HepG2 (cell line): ENCODE results near the gene PBOV1. TPM values are rescaled to one million over a fixed set of nuclear protein-coding genes. Genes with fewer than 3 reads are reported as not detected.

Experiments
- ATF6 ChIP-seq: sonication (generic); formaldehyde crosslinking; conservative IDR thresholded peaks from 2 replicates; pipeline ENCODE4 v1.4.0; 2020; ENCODE audit warnings: missing genetic modification reagents
- ATF7 ChIP-seq, 2 experiments: fragments of 450-650 bp in 1 of 2; sonication (generic) in 1 of 2; formaldehyde crosslinking in 1 of 2; IDR thresholded peaks; 2 replicates each; pipeline versions ENCODE4 v1.4.0 to v1.6.1; 2016 to 2020; ENCODE audit warnings: antibody characterized with exemption in 1 of 2, mild to moderate bottlenecking in 1 of 2, missing genetic modification reagents in 1 of 2
- CBX5 ChIP-seq: sonication (generic); formaldehyde crosslinking; IDR thresholded peaks from 2 replicates; pipeline ENCODE4 v1.4.0; 2020; ENCODE audit warnings: missing genetic modification reagents, borderline replicate concordance
- CEBPG ChIP-seq: IDR thresholded peaks from 2 replicates; pipeline ENCODE4 v1.6.1; 2016
- FOSL2 ChIP-seq: sonication (generic); formaldehyde crosslinking; IDR thresholded peaks from 2 replicates; pipeline ENCODE4 v1.4.0; 2020; ENCODE audit warnings: missing genetic modification reagents
- GATAD2A ChIP-seq: IDR thresholded peaks from 2 replicates; pipeline ENCODE4 v1.6.1; 2016
- HOMEZ ChIP-seq: IDR thresholded peaks from 2 replicates; pipeline ENCODE4 v1.6.1; 2016; ENCODE audit warnings: low read depth
- IRX3 ChIP-seq: sonication (generic); formaldehyde crosslinking; IDR thresholded peaks from 2 replicates; pipeline ENCODE4 v1.8.1; 2023; ENCODE audit warnings: mild to moderate bottlenecking, low read depth, missing genetic modification reagents, borderline replicate concordance
- KDM1A ChIP-seq: IDR thresholded peaks from 2 replicates; pipeline ENCODE4 v1.6.1; 2016; ENCODE audit warnings: missing compliant biosample characterization
- NCOA2 ChIP-seq: sonication (generic); formaldehyde crosslinking; IDR thresholded peaks from 2 replicates; pipeline ENCODE4 v1.8.0; 2022; ENCODE audit warnings: inconsistent platforms
- NFKB2 ChIP-seq: sonication (generic); formaldehyde crosslinking; IDR thresholded peaks from 2 replicates; pipeline ENCODE4 v1.4.0; 2020; ENCODE audit warnings: missing genetic modification reagents, borderline replicate concordance
- ONECUT2 ChIP-seq: sonication (generic); formaldehyde crosslinking; IDR thresholded peaks from 2 replicates; pipeline ENCODE4 v1.4.0; 2020; ENCODE audit warnings: missing genetic modification reagents
- PRDM10 ChIP-seq: sonication (generic); formaldehyde crosslinking; IDR thresholded peaks from 2 replicates; pipeline ENCODE4 v1.4.0; 2020; ENCODE audit warnings: low read depth, missing genetic modification reagents
- RXRB ChIP-seq: IDR thresholded peaks from 2 replicates; pipeline ENCODE4 v1.6.1; 2016; ENCODE audit warnings: borderline replicate concordance, missing genetic modification reagents, missing compliant biosample characterization
- SALL1 ChIP-seq: sonication (generic); formaldehyde crosslinking; IDR thresholded peaks from 2 replicates; pipeline ENCODE4 v1.8.0; 2022; ENCODE audit warnings: mild to moderate bottlenecking, missing genetic modification reagents
- ZBTB20 ChIP-seq: sonication (generic); formaldehyde crosslinking; IDR thresholded peaks from 2 replicates; pipeline ENCODE4 v1.8.1; 2023; ENCODE audit warnings: missing genetic modification reagents, low read depth, mild to moderate bottlenecking, borderline replicate concordance
- ZFP91 ChIP-seq: sonication (generic); formaldehyde crosslinking; IDR thresholded peaks from 2 replicates; pipeline ENCODE4 v1.9.0; 2022; ENCODE audit warnings: missing genetic modification reagents, mild to moderate bottlenecking, borderline replicate concordance
- ZNF644 ChIP-seq: IDR thresholded peaks from 2 replicates; pipeline ENCODE4 v1.6.1; 2016; ENCODE audit warnings: low read depth
- ZNF670 ChIP-seq: sonication (generic); formaldehyde crosslinking; IDR thresholded peaks from 2 replicates; pipeline ENCODE4 v1.8.0; 2022; ENCODE audit warnings: mild to moderate bottlenecking, missing genetic modification reagents, borderline replicate concordance
- ZNF713 ChIP-seq: sonication (generic); formaldehyde crosslinking; IDR thresholded peaks from 2 replicates; pipeline ENCODE4 v1.4.0; 2020; ENCODE audit warnings: mild to moderate bottlenecking, missing genetic modification reagents
- polyA plus RNA-seq, 8 experiments: library from polyadenylated mRNA; depleted of rRNA in 3 of 8; stranded (reverse) in 7 of 8; unstranded in 1 of 8; fragments of >200 nt; fragmentation: Illumina TruSeq in 4 of 8; extraction: Trizol in 4 of 8; gene quantifications; 2 replicates each; pipeline versions ENCODE4 v1.2.1 to v1.2.3, GENCODE V29; 2011 to 2016; ENCODE audit warnings: low read depth in 4 of 8, missing spikeins in 1 of 8, mixed read lengths in 1 of 8; ENCODE audit not compliant: insufficient read depth in 1 of 8
- total RNA-seq, 5 experiments: library from RNA; depleted of rRNA; stranded (reverse); fragments of >200 nt; fragmentation: Illumina TruSeq; extraction: Trizol; gene quantifications; 2 replicates each; pipeline ENCODE4 v1.2.3, GENCODE V29; 2016; ENCODE audit warnings: low read depth in 1 of 5
- TF ChIP-seq, protein P1 (sequence below): sonication (generic); formaldehyde crosslinking; IDR thresholded peaks from 2 replicates; pipeline ENCODE4 v1.4.0; 2020; ENCODE audit warnings: missing genetic modification reagents

Gene PBOV1
- total and polyA plus RNA-seq, 2 of the 13 experiments (the other 11 are each of a cell fraction or from before 2014, with no cell fraction given): not detected

DNA sequence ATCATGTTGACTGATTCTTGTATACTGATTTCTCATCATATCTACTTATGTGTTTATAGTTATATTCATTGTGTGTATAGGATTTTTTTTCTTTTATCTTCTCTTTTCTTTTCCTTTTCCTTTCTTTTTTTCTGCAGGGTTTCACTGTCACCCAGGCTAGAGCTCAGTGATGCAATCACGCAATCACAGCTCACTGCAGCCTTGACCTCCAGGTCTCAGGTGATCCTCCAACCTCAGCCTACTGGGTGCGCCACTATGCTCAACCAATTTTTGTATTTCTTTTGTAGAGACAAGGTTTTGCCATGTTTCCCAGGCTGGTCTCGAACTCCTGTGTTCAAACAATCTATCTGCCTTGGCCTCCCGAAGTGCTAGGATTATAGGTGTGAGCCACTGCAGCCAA is 1.6 kb upstream of the PBOV1 start (continued):
- peak; percentile 21; the same call in 1 of the 2 replicates for TF ChIP-seq HOMEZ (CRISPR knock-in tag)
- TF ChIP-seq, protein P1, sequence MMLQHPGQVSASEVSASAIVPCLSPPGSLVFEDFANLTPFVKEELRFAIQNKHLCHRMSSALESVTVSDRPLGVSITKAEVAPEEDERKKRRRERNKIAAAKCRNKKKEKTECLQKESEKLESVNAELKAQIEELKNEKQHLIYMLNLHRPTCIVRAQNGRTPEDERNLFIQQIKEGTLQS (CRISPR knock-in tag): peak; percentile 67
- TF ChIP-seq CBX5 (CRISPR knock-in tag): peak; percentile 35; the same call in 1 of the 2 replicates
- no peak for TF ChIP-seq NFKB2 (CRISPR knock-in tag)
- TF ChIP-seq ZFP91 (CRISPR knock-in tag): no peak
- TF ChIP-seq NCOA2: 0 out of 2 replicates have a peak, but pooled peaks have one; percentile 42
- no peak for TF ChIP-seq ATF6
- no peak for TF ChIP-seq IRX3 (CRISPR knock-in tag)
- TF ChIP-seq KDM1A (CRISPR knock-in tag): peak; percentile 16; the same call in 1 of the 2 replicates
- peak; percentile 49; the same call in 1 of the 2 replicates for TF ChIP-seq FOSL2 (CRISPR knock-in tag)
- peak; percentile 56 for TF ChIP-seq RXRB (CRISPR knock-in tag)
- TF ChIP-seq ZNF713 (CRISPR knock-in tag): no peak
- no peak for TF ChIP-seq PRDM10
- peak; percentile 79 for TF ChIP-seq GATAD2A (CRISPR knock-in tag)
- peak; percentile 44 for TF ChIP-seq SALL1 (CRISPR knock-in tag)
- TF ChIP-seq ATF7 (IDR thresholded peaks at IDR 0.05): 0 out of 2 replicates have a peak, but pooled peaks have one; percentile 22
- TF ChIP-seq ATF7 (CRISPR knock-in tag; IDR thresholded peaks at IDR 0.05): no peak
- no peak for TF ChIP-seq ONECUT2
- TF ChIP-seq ZNF644 (CRISPR knock-in tag): peak; percentile 84; the same call in 1 of the 2 replicates
- TF ChIP-seq CEBPG: peak; percentile 91
- TF ChIP-seq ZBTB20 (CRISPR knock-in tag): no peak
- TF ChIP-seq ZNF670 (CRISPR knock-in tag): no peak
